AG08396 (cell line): Measurements from ENCODE around the gene CDK11A.
"Not testable (repeated sequence)": the region's sequence is repeated elsewhere in the genome, so short reads cannot be mapped to it uniquely, and the experiment has no call there.

Experiments
- DNase-seq: peaks from one replicate; pipeline ENCODE4 v3.0.0; 2012; ENCODE audit warnings: low spot score, mixed read lengths

The CDK11A gene

DNA sequence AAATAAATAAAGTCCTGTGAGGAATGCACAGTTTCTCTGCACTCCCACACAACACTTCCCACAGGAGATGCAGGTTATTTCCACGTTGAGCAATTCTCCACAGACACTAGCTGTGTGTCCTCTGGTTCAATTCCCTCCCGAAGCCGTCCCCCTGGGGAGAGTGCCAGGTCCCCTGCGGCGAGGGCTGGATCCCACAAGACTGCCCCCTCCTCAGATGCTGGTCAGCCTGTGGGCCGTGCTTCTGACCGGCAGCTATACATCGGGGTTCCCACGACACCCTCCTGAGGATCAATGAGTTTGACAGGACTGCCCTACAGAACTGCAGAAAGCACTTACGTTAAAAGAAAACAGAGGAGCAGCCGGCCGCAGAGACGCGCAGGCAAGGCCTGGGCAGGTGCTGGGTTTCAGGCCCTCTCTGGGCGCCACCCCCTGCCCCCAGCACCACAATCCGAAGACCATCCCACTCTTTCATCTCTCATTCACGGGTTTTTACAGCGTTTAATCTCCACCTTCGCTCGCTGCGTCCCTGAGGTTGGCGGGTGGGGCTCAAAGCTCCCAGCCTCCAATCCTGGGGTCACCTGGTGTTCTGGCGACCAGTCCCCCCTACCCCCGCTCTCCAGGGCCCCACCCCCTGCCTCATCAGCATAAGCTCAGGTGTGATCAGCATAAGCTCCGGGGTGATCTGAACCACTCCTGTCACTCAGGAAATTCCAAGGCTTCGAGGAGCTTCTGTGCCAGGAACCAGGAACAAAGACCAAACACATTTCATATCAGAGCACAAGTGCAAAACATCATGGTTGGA is 40.9 kb downstream of the CDK11A start:
- no peak for DNase-seq

GRCh38 chr1:1680912-1681273 is 43.3 kb downstream of the CDK11A start:
- DNase-seq, result no peak

DNA sequence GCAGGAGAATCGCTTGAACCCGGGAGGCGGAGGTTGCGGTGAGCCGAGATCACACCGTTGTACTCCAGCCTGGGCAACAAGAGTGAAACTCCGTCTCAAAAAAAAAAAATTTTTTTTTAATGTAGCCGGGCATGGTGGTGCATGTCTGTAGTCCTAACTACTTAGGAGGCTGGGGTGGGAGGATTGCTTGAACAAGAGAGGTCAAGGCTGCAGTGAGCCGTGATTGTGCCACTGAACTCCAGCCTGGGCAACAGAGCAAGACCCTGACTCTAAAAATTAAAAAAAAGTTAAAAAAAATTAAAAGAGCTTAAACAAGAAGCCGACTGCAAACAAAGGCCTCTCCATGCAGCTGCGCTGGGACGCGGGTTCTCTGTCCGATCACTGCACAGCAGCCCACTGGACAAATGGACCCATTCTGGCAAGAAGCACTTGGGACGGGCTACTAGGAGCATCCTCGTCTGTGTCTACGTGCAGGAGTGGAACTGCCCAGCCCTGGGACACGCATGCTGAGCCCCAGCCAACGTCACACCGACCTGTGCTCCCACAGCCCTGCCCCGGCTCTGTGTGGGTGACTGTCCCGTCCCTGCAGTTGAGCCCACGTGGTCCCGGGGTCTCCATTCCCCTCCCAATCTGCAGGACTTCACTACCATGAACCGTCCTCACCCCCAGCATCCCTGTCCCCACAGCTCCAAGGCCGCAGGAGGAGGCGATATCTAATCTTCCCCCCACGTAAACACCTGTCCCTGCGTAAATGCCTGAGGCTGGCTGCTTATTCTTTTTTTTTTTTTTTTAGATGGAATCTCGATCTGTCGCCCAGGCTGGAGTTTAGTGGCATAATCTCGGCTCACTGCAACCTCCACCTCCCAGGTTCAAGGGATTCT is 43.9 kb downstream of the CDK11A start:
- no peak for DNase-seq

GRCh38 chr1:1678581-1679380 is 45.4 kb downstream of the CDK11A start:
- no peak for DNase-seq

GRCh38 chr1:1677718-1678580 is 46.2 kb downstream of the CDK11A start:
- peak; percentile 5 for DNase-seq

DNA sequence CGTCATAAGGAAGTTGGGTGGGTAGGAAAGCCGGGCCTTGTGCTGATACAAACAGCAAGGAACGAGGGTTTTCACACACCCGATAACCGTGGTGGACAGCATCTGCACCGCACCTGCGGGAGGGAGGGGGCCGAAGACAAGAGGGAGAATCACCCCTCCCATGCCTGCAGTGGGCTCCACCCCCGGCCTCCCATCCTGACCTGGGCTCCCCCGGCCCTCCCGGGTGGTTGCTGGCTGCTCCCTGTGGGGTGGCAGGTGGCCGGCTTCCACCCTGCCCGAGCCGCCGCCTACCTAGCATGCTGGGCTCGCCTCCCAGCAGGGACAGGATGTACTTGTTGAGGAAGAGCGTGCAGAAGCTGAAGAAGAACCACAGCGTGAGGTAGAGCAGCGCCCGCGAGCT is 48.1 kb downstream of the CDK11A start:
- DNase-seq, result not testable (repeated sequence)

GRCh38 chr1:1675218-1675617 is 48.9 kb downstream of the CDK11A start:
- DNase-seq, result not testable (repeated sequence)

DNA sequence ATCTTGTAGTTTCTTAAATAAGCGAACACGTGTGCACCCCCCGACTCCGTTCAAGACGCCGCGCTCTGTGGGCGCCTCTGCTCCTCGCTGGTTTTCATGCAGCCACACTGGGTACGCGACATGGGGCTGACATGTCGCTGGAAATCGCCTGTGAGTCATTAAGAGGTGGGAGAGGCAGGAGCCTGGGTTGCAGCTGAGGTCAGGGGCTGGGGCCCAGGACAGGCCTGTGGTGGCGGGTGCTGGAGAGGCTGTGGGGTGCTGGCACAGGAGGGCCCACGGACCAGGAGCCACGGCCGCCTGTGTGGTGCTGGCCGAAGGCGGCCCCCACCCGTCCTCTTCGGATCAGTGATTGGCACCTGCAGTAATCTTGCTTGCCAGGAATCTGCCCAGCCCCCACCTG is 49.4 kb downstream of the CDK11A start:
- not testable (repeated sequence) for DNase-seq

DNA sequence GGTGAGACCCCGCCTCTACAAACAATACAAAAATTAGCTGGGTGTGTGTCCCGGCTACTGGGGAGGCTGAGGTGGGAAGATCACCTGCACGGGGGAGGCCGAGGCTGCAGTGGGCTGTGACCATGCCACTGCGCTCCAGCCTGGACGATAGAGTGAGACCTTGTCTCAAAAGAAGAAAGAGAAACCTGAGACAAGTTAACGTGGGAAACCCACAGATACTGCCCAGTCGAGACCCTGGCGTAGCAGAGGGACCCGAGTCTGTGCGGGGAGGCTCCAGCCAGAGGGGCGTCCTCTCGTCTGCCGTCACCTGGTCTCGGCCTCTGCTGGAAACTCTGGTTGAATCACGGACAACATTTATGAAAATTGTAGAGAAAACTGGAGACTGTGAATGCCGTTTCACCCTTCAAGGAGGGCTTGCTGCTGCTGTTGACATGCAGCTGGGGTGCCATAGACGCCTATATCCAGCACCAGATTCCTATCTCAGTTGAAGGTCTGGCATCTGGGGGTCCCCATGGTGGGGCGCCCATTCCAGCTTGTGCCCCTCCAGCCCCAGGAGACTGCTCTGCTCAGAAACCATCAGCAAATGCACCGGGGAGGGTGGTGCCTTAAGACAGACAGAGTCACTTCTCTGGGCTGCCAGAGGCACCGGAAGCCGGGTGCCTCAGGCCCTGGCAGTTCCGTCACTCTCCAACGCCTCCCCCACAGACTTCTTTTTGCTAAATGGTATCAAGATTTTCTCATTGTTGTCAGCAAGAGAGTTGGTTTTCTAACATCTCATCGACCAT is 51.8 kb downstream of the CDK11A start:
- DNase-seq, result no peak

- DNase-seq, result no peak
Observed at GRCh38 chr1:1671365-1672119, 52.6 kb downstream of the CDK11A start.

DNA sequence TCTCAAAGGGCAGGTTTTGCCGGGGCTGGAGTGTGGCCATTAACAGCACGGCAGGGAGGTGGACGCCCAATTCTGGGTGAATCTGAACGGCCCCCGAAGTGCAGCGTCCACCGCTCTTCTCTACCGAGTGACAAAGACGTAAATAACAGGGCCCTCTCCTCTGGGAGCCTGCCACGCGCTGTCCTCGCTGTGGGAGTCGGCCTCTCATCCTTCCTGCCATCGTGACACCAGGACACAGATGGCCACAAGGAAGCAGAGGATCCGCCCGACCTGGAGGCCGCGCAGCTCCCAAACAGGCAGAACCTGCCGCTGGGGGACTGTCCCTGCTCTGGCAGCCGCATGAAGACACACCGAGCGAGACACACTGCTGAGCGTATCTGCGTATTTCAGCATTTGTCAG is 53.3 kb downstream of the CDK11A start:
- no peak for DNase-seq

- DNase-seq, result no peak
Observed at GRCh38 chr1:1669468-1670440, 54.4 kb downstream of the CDK11A start.

GRCh38 chr1:1666526-1666925 is 57.6 kb downstream of the CDK11A start:
- DNase-seq, result no peak

- DNase-seq, result no peak
Observed at GRCh38 chr1:1665815-1666251, 58.3 kb downstream of the CDK11A start.

- DNase-seq, result no peak
Observed at GRCh38 chr1:1664941-1665814, 59.0 kb downstream of the CDK11A start.

- not testable (repeated sequence) for DNase-seq
Observed at GRCh38 chr1:1664318-1664717, 59.8 kb downstream of the CDK11A start.

- DNase-seq, result not testable (repeated sequence)
Observed at GRCh38 chr1:1662830-1663560, 61.2 kb downstream of the CDK11A start.
